ENCODE data around the gene SLCO4A1. TPM values are rescaled to one million over a fixed set of nuclear protein-coding genes. Genes with fewer than 3 reads are reported as not detected.
A peak's percentile ranks its signal among the peaks of the same experiment; 100 is the strongest.

Gene SLCO4A1
- total RNA-seq, 4 donors from 2014 or later, result 1.8 to 51.2 (median 29.9) TPM

- TF ChIP-seq POLR2A (IDR thresholded peaks at IDR 0.05) (no peak), CTCF (IDR thresholded peaks at IDR 0.05) (no peak)
- DNase-seq, result no peak
- no peak overlapping the region for H3K27ac ChIP-seq
- intact Hi-C loops (cut with DNase I; ENCODE audit: low total_unique reads), result no loop called here
- H3K4me1 ChIP-seq, result peaks cover 0 to 8% of the 10 kb centered on the region in 2 donors
- no peaks in the 10 kb centered on the region for H3K9me3 ChIP-seq
- peaks cover 0 to 8% of the 10 kb centered on the region in 2 donors for H3K27me3 ChIP-seq
- no peak overlapping the region for H3K4me3 ChIP-seq
- no peaks in the 10 kb centered on the region for H3K36me3 ChIP-seq
These were observed 4.2 kb upstream of the SLCO4A1 start for GRCh38 chr20:62638055-62638570.

GRCh38 chr20:62638679-62639406 lies 3.5 kb upstream of the SLCO4A1 start:
- Histone ChIP-seq H3K4me3 (no peak overlapping the region), H3K27me3 (peaks cover 0 to 8% of the 10 kb centered on the region in 2 donors), H3K4me1 (peaks cover 0 to 11% of the 10 kb centered on the region in 2 donors), H3K9me3 (no peaks in the 10 kb centered on the region), H3K36me3 (no peaks in the 10 kb centered on the region), H3K27ac (no peak overlapping the region)
- intact Hi-C loops (cut with DNase I; ENCODE audit: low total_unique reads), result no loop called here
- no peak for DNase-seq
- no peak for TF ChIP-seq POLR2A (IDR thresholded peaks at IDR 0.05)

- TF ChIP-seq CTCF (IDR thresholded peaks at IDR 0.05) (no peak), POLR2A (IDR thresholded peaks at IDR 0.05) (no peak)
- H3K36me3 ChIP-seq, result no peaks in the 10 kb centered on the region
- H3K4me1 ChIP-seq, result peaks cover 0 to 11% of the 10 kb centered on the region in 2 donors
- intact Hi-C loops (cut with DNase I; ENCODE audit: low total_unique reads), result no loop called here
- no peak overlapping the region for H3K27ac ChIP-seq
- H3K27me3 ChIP-seq, result peaks cover 0 to 8% of the 10 kb centered on the region in 2 donors
- no peak overlapping the region for H3K4me3 ChIP-seq
- DNase-seq, result no peak
- no peaks in the 10 kb centered on the region for H3K9me3 ChIP-seq
These were observed 2.5 kb upstream of the SLCO4A1 start for GRCh38 chr20:62639765-62640164.

- Histone ChIP-seq H3K4me3 (no peak overlapping the region), H3K4me1 (peaks cover 0 to 11% of the 10 kb centered on the region in 2 donors), H3K27ac (no peak overlapping the region), H3K9me3 (no peaks in the 10 kb centered on the region), H3K27me3 (peaks cover 0 to 8% of the 10 kb centered on the region in 2 donors), H3K36me3 (no peaks in the 10 kb centered on the region)
- intact Hi-C loops (cut with DNase I; ENCODE audit: low total_unique reads), result no loop called here
- DNase-seq, result no peak
- TF ChIP-seq POLR2A (IDR thresholded peaks at IDR 0.05), result no peak
- TF ChIP-seq CTCF (IDR thresholded peaks at IDR 0.05), result no peak
These were observed 1.4 kb upstream of the SLCO4A1 start for GRCh38 chr20:62640870-62641269.

- no peaks in the 10 kb centered on the region for H3K36me3 ChIP-seq
- H3K9me3 ChIP-seq, result no peaks in the 10 kb centered on the region
- TF ChIP-seq CTCF (IDR thresholded peaks at IDR 0.05) (no peak), POLR2A (IDR thresholded peaks at IDR 0.05) (no peak)
- peak overlapping the region in 1 of 2 donors; percentile 57 for H3K27ac ChIP-seq
- peaks cover 0 to 11% of the 10 kb centered on the region in 2 donors for H3K4me1 ChIP-seq
- DNase-seq, result no peak
- intact Hi-C loops (cut with DNase I; ENCODE audit: low total_unique reads), result no loop called here
- peak overlapping the region; percentile 6 to 41 for H3K4me3 ChIP-seq
- peaks cover 0 to 8% of the 10 kb centered on the region in 2 donors for H3K27me3 ChIP-seq
These were observed 817 bp upstream of the SLCO4A1 start for GRCh38 chr20:62641321-62642050.

Measured in uterus (tissue), 4 donors.